WERI-Rb-1 (cell line): ENCODE results near the gene ME2.

Experiments used
- DNase-seq: peaks from one replicate; pipeline ENCODE4 v3.0.0-alpha.2; 2020
- H3K27ac ChIP-seq: fragments of 250-450 bp; sonication (Bioruptor Pico); 2 replicates; pipeline ENCODE4 v1.5.1; 2020; ENCODE audit warnings: mild to moderate bottlenecking, moderate library complexity
- H3K27me3 ChIP-seq: fragments of 250-450 bp; sonication (Bioruptor Pico); 2 replicates; pipeline ENCODE4 v1.5.1; 2021; ENCODE audit warnings: mild to moderate bottlenecking, low read depth, moderate library complexity; ENCODE audit not compliant: insufficient read depth, severe bottlenecking
- H3K36me3 ChIP-seq: fragments of 250-450 bp; sonication (Bioruptor Pico); 2 replicates; pipeline ENCODE4 v1.5.1; 2020; ENCODE audit warnings: mild to moderate bottlenecking, moderate library complexity
- H3K4me3 ChIP-seq: 2 replicates; pipeline ENCODE4 v1.5.1; 2011; ENCODE audit warnings: low read depth, mild to moderate bottlenecking, control low read depth, low read length
- H3K9me3 ChIP-seq: fragments of 250-450 bp; sonication (Bioruptor Pico); 2 replicates; pipeline ENCODE4 v1.5.1; 2021; ENCODE audit warnings: mild to moderate bottlenecking, moderate library complexity; ENCODE audit not compliant: severe bottlenecking
- TF ChIP-seq, protein P1 (sequence below): IDR thresholded peaks from 2 replicates; pipeline ENCODE4 v1.5.1; 2011; ENCODE audit warnings: low read depth, mild to moderate bottlenecking, control low read depth, inconsistent platforms, low read length

The ME2 gene

DNA sequence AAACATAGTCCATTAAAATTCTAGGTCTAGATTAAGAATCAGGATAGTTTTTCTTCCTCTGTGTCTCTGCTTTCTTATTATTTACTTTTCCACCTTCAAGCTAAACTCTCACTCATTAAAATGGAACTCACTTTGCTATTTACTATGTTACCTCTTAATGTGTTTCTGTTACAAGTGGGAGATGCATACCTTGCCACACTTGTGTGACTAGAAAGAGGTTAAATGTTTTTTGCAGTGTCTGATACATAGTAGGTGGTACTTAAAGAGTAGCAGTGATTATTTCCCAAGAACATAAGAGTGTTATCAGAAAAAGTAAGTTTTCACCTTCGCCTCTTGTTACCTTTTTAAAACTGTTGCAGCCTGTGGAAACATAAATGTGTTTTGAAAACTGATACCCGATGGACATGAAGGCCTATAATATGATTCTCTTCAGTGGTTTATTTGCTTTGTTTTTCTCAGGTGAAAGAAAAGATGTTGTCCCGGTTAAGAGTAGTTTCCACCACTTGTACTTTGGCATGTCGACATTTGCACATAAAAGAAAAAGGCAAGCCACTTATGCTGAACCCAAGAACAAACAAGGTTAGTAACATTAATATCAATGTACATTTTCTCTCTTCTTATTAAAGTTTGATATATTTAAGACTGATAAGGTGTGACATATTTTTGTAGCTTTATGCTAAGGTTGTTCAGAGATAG, 16.6 kb downstream of the ME2 start:
- DNase-seq, result no peak
- Histone ChIP-seq H3K27ac (no peak overlapping the region), H3K9me3 (no peaks in the 10 kb centered on the region), H3K4me3 (no peak overlapping the region), H3K36me3 (peaks cover 32% of the 10 kb centered on the region), H3K27me3 (no peaks in the 10 kb centered on the region)
- TF ChIP-seq, protein P1, sequence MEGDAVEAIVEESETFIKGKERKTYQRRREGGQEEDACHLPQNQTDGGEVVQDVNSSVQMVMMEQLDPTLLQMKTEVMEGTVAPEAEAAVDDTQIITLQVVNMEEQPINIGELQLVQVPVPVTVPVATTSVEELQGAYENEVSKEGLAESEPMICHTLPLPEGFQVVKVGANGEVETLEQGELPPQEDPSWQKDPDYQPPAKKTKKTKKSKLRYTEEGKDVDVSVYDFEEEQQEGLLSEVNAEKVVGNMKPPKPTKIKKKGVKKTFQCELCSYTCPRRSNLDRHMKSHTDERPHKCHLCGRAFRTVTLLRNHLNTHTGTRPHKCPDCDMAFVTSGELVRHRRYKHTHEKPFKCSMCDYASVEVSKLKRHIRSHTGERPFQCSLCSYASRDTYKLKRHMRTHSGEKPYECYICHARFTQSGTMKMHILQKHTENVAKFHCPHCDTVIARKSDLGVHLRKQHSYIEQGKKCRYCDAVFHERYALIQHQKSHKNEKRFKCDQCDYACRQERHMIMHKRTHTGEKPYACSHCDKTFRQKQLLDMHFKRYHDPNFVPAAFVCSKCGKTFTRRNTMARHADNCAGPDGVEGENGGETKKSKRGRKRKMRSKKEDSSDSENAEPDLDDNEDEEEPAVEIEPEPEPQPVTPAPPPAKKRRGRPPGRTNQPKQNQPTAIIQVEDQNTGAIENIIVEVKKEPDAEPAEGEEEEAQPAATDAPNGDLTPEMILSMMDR, result no peak

DNA sequence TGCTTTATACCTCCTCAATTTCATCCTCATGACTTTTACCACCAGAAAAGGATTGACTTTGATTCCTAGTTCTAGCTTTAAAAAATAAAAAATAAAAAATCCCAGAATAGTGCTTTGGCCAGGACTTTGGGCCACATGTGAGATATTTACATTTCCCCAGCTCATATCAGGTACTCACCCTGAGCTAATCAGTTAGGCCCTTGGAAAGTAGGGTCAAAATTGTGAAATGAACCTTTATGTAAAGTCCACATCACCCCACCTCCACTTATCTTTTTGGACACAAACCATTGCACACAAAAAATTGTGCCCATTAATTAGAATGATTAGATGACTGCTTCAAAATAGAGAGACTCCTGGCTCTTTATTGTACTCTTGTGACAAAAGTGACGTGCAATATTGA, 17.2 kb downstream of the ME2 start:
- H3K27ac ChIP-seq, result no peak overlapping the region
- peaks cover 32% of the 10 kb centered on the region for H3K36me3 ChIP-seq

DNA sequence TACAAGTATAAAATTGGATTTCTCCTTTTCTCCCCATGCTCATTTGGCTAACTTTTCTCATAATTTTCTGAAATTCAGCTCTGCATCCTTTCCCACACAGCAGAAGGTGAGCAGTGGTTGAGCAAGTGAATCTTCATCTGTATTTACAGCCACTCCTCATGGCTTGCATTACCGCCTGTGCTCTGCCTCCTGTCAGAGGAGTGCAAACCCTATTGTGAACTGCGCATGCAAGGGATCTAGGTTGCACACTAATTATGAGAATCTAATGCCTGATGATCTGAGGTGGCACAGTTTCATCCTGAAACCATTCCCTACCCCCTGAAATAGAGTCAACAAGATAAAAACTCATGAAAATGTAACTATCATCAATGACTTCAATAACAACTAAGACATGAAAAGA, 20.0 kb downstream of the ME2 start:
- Histone ChIP-seq H3K36me3 (peaks cover 35% of the 10 kb centered on the region), H3K27me3 (no peaks in the 10 kb centered on the region), H3K4me3 (no peak overlapping the region), H3K27ac (no peak overlapping the region), H3K9me3 (no peaks in the 10 kb centered on the region)
- TF ChIP-seq, protein P1, result no peak
- no peak for DNase-seq

More for the DNA sequence above, 17.2 kb downstream of the ME2 start:
- H3K4me3 ChIP-seq, result no peak overlapping the region
- no peaks in the 10 kb centered on the region for H3K27me3 ChIP-seq
- TF ChIP-seq, protein P1, result no peak
- no peak for DNase-seq
- no peaks in the 10 kb centered on the region for H3K9me3 ChIP-seq

DNA sequence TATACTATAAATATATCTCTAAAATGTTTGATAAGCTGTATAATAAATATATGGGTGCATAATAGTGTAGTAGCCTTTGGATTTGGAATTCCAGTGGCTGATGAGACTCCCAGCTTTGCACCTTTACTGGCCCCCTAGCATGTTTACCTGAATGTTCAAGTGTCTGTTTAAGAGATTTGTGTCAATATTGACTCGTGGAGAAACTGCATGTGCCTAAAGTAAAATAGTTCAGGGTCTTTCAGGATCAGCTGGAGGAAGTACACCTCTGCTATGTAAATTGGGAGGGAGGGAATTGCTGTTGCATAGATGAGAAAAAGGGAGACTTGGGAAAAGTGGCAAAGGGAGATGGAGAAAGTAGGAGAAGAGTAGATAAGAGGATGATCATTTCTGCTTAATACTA, 23.9 kb downstream of the ME2 start:
- Histone ChIP-seq H3K27me3 (no peaks in the 10 kb centered on the region), H3K36me3 (peaks cover 29% of the 10 kb centered on the region), H3K9me3 (peaks cover 3% of the 10 kb centered on the region), H3K4me3 (no peak overlapping the region), H3K27ac (no peak overlapping the region)
- TF ChIP-seq, protein P1, result no peak
- DNase-seq, result no peak

DNA sequence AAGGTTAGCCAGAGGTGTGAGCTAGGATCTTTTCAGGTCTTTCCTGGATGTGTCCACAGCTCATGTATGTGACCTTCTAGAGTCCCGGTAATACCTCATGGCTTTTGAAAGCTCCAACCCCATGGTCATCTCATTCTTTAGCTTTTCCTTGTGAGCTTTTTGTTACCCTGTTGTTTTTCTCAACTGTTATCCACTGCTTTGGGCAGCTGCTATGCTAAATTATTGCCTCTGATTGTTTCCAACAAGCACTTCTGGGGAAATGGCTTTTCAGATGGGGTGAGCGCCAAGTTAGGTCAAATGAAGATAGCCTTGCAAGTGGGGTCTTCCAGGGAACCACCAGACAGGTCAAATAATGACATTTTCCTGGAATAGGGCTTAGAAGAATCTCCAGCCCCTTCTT, 27.9 kb downstream of the ME2 start:
- Histone ChIP-seq H3K36me3 (peaks cover 31% of the 10 kb centered on the region), H3K9me3 (peaks cover 3% of the 10 kb centered on the region), H3K27me3 (no peaks in the 10 kb centered on the region), H3K27ac (no peak overlapping the region), H3K4me3 (no peak overlapping the region)
- no peak for DNase-seq
- TF ChIP-seq, protein P1, result no peak

DNA sequence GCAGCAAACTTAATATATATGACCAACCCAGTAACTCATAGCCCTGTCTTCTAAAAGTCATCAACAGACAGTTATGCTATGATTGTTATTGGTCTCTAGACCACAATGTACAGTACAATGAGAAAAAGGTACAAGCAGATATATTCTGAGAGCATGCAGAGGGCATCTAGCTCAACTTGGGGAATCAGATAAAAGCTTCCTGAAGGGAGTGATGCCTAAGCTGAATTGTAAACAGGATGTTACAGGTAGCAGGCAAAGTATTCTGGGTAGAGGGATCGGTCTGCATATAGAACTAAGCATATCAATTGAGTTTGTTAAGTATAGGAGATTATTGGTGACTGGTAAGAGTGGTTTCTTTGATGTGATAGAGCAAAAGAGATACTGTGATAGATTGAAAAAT, 30.3 kb downstream of the ME2 start:
- no peaks in the 10 kb centered on the region for H3K27me3 ChIP-seq
- no peak overlapping the region for H3K4me3 ChIP-seq
- no peak for DNase-seq
- TF ChIP-seq, protein P1, result no peak
- no peak overlapping the region for H3K27ac ChIP-seq
- H3K9me3 ChIP-seq, result peaks cover 3% of the 10 kb centered on the region
- peaks cover 49% of the 10 kb centered on the region for H3K36me3 ChIP-seq
